GM21381 (cell line): ENCODE measurements around the gene CLIP2.
"Not testable (repeated sequence)": the region's sequence is repeated elsewhere in the genome, so short reads cannot be mapped to it uniquely, and the experiment has no call there.

Source experiments
- ATAC-seq: cut with Tn5 transposase; IDR thresholded peaks from one replicate; pipeline ENCODE4 v1.9.1; 2021; ENCODE audit warnings: mild to moderate bottlenecking, moderate library complexity; ENCODE audit not compliant: unreplicated experiment

The CLIP2 gene

GRCh38 chr7:74401137-74401859 is 112.1 kb downstream of the CLIP2 start:
- no peak for ATAC-seq

GRCh38 chr7:74402668-74403067 is 113.5 kb downstream of the CLIP2 start:
- ATAC-seq: not testable (repeated sequence)

DNA sequence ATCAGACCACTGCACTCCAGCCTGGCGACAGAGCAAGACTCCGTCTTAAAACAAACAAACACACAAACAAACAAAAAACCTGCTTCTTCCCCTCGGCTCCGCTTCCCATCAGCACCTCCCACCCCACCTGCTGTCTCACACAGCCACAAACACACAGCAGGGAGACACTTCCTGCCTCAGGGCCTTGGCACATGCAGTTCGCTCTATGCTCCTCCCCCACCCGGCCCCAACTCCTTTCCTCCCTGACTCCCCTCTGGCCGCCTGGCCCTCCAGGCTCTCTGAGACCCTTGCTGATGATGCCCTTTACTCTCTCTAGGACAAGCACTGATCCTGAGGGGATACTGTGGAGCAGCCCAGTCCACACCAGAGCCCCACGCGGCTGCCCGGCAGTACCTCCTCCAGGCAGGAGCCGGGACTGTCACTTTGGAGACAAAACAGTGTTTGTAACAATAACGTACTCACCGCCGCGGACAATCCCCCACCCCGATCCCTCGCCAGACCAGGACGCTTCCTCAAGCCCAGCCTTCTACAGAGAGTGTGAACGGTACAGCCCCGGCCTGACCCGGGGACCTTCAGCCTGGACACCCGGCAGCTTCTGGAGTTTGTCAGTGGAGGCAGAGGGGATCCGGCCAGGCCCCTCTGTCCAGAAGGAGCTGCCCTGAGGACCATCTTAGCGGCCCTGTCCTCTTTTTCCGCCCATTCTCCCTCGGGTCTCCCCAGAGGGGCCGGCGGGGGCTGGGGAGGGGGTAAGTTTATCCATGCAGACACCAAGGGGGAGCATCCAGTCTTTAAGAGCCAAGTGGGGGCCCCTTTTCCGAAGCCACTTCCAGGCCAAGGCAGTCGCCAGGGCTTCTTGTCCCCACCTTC is 114.5 kb downstream of the CLIP2 start:
- ATAC-seq: no peak

DNA sequence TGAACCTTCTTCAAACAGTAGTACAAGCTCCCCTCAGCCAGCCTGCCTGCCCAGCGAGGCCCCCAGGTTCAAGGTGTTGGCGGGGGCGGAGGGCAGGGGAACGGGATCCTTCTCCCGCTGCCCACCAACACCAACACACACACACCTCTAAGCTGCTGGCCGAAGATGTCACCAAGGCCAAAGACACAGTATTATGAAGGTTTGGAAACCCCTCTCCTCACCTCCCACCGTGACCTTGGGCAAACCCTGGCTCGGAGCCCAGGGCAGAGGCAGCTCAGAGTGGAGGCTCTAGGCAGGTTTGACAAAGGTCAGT is 115.1 kb downstream of the CLIP2 start:
- ATAC-seq: no peak

DNA sequence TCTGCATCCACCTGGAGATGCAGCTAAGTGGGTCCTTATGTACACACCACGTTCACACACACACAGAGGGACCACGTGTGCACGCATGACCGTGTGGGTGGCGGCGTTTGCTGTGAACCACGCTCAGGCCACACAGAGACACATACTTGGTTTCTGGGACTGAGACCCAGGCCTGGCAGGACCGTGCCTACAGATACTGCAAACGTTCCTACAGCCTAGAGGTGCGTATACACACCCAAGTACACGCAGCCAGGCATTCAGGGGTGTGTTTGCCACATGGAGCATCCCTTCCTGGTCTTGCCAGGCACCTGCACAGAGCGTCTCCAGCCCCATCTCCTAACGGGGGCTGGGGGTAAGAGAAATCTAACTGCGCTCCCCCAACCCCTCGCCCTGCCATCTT is 115.5 kb downstream of the CLIP2 start:
- ATAC-seq: no peak

GRCh38 chr7:74405191-74405898 is 116.1 kb downstream of the CLIP2 start:
- no peak for ATAC-seq

DNA sequence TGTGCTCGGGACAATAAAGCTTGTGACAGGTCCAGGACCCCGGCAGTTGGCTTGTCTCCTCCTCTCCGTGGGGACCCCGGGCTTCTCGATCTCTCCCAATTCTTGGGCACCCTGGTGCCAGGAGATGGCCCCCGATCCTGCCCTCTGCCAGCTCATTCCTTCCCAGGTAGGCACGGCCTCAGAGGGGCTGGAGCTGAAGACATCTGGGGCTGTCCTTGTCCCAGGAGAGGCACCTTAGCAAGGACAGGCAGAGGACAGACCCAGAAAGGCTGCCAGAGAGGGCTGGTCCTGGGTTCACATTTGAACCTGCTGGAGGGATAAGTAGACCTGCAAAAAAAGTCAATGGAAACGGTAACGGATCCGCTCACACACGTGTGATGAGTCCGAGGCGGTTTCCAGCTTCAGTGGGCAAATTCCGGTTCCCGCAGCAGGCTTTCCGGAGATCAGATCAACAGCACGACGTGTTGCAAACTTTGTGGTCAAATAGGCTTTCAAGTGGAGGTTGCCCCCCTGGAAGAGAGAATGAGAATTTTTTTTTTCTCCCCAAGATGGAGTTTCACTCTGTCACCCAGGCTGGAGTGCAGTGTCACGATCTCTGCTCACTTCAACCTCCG is 116.8 kb downstream of the CLIP2 start:
- ATAC-seq: no peak

- no peak for ATAC-seq
Observed at GRCh38 chr7:74407958-74408357, 118.8 kb downstream of the CLIP2 start.

- ATAC-seq: no peak
Observed at GRCh38 chr7:74409571-74409970, 120.4 kb downstream of the CLIP2 start.

GRCh38 chr7:74410772-74411171 is 121.6 kb downstream of the CLIP2 start:
- no peak for ATAC-seq

- ATAC-seq: not testable (repeated sequence)
Observed at GRCh38 chr7:74411571-74411970, 122.4 kb downstream of the CLIP2 start.

GRCh38 chr7:74412056-74412455 is 122.8 kb downstream of the CLIP2 start:
- ATAC-seq: no peak

DNA sequence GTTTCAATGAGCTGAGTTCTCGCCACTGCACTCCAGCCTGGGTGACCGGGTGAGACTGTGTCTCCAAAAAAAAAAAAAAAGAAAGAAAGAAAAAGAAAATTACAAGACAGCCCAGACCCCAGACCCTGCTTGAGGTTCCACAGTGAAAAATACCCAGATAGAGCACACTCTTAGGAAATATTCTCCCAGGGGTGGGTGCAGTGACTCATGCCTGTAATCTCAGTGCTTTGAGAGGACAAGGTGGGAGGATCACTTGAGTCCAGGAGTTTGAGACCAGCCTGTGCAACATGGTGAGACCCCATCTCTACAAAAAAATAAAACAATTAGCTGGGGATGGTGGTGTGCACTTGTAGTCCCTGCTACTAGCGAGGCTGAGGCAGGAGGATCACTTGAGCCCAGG is 123.4 kb downstream of the CLIP2 start:
- no peak for ATAC-seq

- not testable (repeated sequence) for ATAC-seq
Observed at GRCh38 chr7:74414595-74415333, 125.6 kb downstream of the CLIP2 start.

GRCh38 chr7:74417419-74417971 is 128.3 kb downstream of the CLIP2 start:
- ATAC-seq: no peak

- no peak for ATAC-seq
Observed at GRCh38 chr7:74418076-74418475, 128.9 kb downstream of the CLIP2 start.

GRCh38 chr7:74418538-74418937 is 129.3 kb downstream of the CLIP2 start:
- no peak for ATAC-seq

DNA sequence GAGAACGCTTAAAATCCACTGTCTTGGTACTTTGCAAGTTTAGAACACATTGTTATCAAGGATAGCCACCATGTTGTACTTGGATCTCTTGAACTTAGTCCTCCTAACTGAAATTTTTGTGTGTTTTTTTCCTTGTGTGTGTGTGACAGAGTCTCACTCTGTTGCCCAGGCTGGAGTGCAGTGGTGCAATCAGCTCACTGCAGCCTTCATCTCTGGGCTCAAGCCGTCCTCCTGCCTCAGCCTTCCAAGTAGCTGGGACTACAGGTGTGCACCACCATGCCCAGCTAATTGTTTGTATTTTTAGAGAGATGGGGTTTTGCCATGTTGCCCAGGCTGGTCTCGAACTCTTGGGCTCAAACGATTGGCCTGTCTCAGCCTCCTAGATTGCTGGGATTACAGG is 130.0 kb downstream of the CLIP2 start:
- not testable (repeated sequence) for ATAC-seq

- ATAC-seq: no peak
Observed at GRCh38 chr7:74420006-74420405, 130.8 kb downstream of the CLIP2 start.

DNA sequence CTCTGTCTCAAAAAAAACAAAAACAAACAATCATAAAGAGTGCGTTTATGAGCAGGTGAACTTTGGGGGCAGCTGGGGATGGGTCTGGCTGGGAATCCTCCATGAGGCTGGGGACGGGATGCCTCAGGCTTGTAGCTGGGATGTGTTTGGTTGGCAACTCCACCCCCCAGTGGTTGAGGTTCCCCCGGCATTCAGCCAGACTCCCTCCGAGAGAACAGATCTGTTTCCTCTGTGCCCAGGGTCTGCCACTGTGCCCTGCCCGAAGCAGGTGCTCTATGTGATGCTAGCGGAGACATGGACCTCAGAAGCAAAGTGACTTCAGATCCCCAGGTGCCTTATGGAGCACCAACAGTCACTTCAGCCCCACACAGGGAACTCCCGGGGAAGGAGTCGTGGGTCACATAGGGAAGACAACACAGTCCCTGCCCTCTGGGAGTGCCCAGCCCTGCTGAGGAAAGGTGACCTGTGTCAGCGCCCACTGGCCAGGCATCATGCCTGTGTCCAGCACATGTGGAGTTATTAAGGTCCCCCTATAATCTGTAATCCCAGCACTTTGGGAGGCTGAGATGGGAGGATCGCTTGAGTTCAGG is 135.2 kb downstream of the CLIP2 start:
- ATAC-seq: no peak
